Neural progenitor cell (in vitro differentiated cells): ENCODE results near the gene C3orf52. TPM values are rescaled to one million over a fixed set of nuclear protein-coding genes. Genes with fewer than 3 reads are reported as not detected.

Experiments used
- DNase-seq: peaks from one replicate; pipeline ENCODE4 v3.0.0-alpha.2; 2016; ENCODE audit warnings: low spot score
- H2AFZ ChIP-seq: fragments of 200-600 bp; sonication (generic); replicated peaks from 2 replicates; pipeline ENCODE4 v1.6.1; 2016; ENCODE audit warnings: antibody characterized with exemption
- H3F3A ChIP-seq: fragments of 200-600 bp; sonication (generic); 2 replicates; pipeline ENCODE4 v1.6.1; 2016; ENCODE audit warnings: antibody characterized with exemption, low read depth
- H3K27ac ChIP-seq: fragments of 200-600 bp; sonication (generic); 2 replicates; pipeline ENCODE4 v1.5.1; 2016; ENCODE audit warnings: mild to moderate bottlenecking
- H3K27me3 ChIP-seq: fragments of 200-600 bp; sonication (generic); 2 replicates; pipeline ENCODE4 v1.6.1; 2016; ENCODE audit warnings: mild to moderate bottlenecking, moderate library complexity
- H3K36me3 ChIP-seq: fragments of 200-600 bp; sonication (generic); 2 replicates; pipeline ENCODE4 v1.5.1; 2016
- H3K4me1 ChIP-seq: fragments of 200-600 bp; sonication (generic); 2 replicates; pipeline ENCODE4 v1.6.1; 2016; ENCODE audit warnings: mixed run types
- H3K4me2 ChIP-seq: fragments of 200-600 bp; sonication (generic); 2 replicates; pipeline ENCODE4 v1.6.1; 2016
- H3K4me3 ChIP-seq: fragments of 200-600 bp; sonication (generic); 2 replicates; pipeline ENCODE4 v1.5.1; 2016
- H3K79me2 ChIP-seq: fragments of 200-600 bp; sonication (generic); 2 replicates; pipeline ENCODE4 v1.6.1; 2016; ENCODE audit warnings: low read depth
- H3K9ac ChIP-seq: fragments of 200-600 bp; sonication (generic); 2 replicates; pipeline ENCODE4 v1.6.1; 2016
- H3K9me3 ChIP-seq: fragments of 200-600 bp; sonication (generic); 2 replicates; pipeline ENCODE4 v1.5.1; 2016; ENCODE audit warnings: low read depth
- H4K20me1 ChIP-seq: fragments of 200-600 bp; sonication (generic); 2 replicates; pipeline ENCODE4 v1.6.1; 2016; ENCODE audit warnings: low read depth
- H3K27ac Mint-ChIP-seq: 3 replicates; pipeline ENCODE4 v1.8.0; 2021; ENCODE audit warnings: mixed read lengths
- H3K27me3 Mint-ChIP-seq: 2 replicates; pipeline ENCODE4 v1.8.0; 2022; ENCODE audit warnings: low read depth, mild to moderate bottlenecking, inconsistent platforms, moderate library complexity, mixed read lengths; ENCODE audit not compliant: insufficient read depth
- H3K36me3 Mint-ChIP-seq: 3 replicates; pipeline ENCODE4 v1.8.0; 2021; ENCODE audit warnings: mixed read lengths
- H3K4me1 Mint-ChIP-seq: 3 replicates; pipeline ENCODE4 v1.8.0; 2021; ENCODE audit warnings: mixed read lengths
- H3K4me3 Mint-ChIP-seq: 3 replicates; pipeline ENCODE4 v1.8.0; 2021; ENCODE audit warnings: mild to moderate bottlenecking, moderate library complexity, mixed read lengths
- H3K9me3 Mint-ChIP-seq: 3 replicates; pipeline ENCODE4 v1.8.0; 2020; ENCODE audit warnings: mixed read lengths
- EZH2 ChIP-seq: fragments of 200-600 bp; sonication (generic); IDR thresholded peaks from 2 replicates; pipeline ENCODE4 v1.6.1; 2017; ENCODE audit warnings: antibody characterized with exemption, mild to moderate bottlenecking, moderate library complexity
- EZH2phosphoT487 ChIP-seq: fragments of 200-600 bp; sonication (generic); IDR thresholded peaks from 2 replicates; pipeline ENCODE4 v1.6.1; 2017; ENCODE audit warnings: antibody characterized with exemption
- total RNA-seq: library from RNA; depleted of rRNA; stranded (reverse); fragments of >200 nt; gene quantifications from 2 replicates; pipeline ENCODE4 v1.2.3, GENCODE V29; 2015; ENCODE audit warnings: low replicate concordance
- TF ChIP-seq, protein P1 (sequence below): fragments of 200-600 bp; sonication (generic); IDR thresholded peaks from 2 replicates; pipeline ENCODE4 v1.5.1; 2017; ENCODE audit warnings: antibody characterized with exemption, mild to moderate bottlenecking

The C3orf52 gene
- total RNA-seq, 1 donor from 2014 or later = 4.9 TPM

DNA sequence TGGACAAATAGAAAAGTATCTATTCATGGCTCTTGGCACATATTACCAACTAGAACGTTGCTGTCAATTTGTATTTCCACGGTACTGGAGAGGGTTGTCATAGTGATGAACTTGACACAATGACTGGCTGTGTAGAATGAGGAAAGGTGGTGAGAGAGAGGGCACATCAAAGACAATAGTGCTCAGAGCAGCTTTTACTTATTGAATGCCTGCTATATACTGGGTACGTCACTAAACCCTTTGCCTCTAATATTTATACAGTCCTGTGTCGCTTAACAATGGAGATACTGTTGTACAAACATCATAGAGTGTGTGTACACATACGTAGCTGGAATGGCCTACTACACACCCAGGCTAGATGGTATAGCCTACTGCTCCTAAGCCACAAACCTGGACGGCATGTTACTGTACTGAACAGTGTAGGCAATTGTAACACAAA lies 43.3 kb upstream of the C3orf52 start:
- H2AFZ ChIP-seq = no peak overlapping the region
- peaks cover 2% of the 10 kb centered on the region for H3K27me3 Mint-ChIP-seq

DNA sequence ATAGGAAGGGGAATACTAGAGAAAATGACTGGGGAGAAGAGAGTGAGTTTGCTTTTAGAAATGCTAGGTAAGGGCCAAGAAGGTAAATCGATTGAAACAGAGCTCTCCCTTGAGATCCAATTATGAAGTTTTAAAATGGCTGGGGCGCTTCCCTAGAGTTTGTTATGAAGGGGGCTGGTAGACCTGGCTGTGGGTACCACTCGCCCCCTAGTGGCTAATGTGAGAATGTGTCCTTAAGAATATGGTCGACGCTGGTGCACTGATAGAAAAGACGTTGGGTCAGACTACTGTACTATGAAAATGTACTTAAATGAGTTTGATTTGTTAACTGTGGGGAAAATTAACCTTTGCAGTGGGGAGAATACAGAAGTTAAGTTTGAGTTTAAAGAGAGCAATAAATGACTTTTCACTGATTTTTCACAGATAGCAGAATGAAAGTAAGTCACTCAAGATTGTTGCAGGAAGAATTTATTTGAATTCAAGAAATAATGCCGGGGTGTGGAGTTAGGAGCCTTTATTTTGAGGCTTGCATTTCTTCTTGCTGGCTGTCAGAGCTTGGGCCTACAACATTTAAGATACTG lies 42.5 kb upstream of the C3orf52 start:
- no peak overlapping the region for H3K27ac ChIP-seq

More for the DNA sequence above, 43.3 kb upstream of the C3orf52 start:
- Histone ChIP-seq H3F3A (peaks cover 5% of the 10 kb centered on the region), H3K36me3 (no peaks in the 10 kb centered on the region), H3K4me3 (no peak overlapping the region), H3K9me3 (no peaks in the 10 kb centered on the region), H3K27ac (no peak overlapping the region), H3K27me3 (no peaks in the 10 kb centered on the region), H3K4me1 (no peaks in the 10 kb centered on the region), H3K4me2 (no peak overlapping the region), H3K9ac (no peak overlapping the region), H3K79me2 (no peaks in the 10 kb centered on the region), H4K20me1 (no peaks in the 10 kb centered on the region)
- TF ChIP-seq EZH2phosphoT487 (no peak), EZH2 (no peak)
- TF ChIP-seq, protein P1, sequence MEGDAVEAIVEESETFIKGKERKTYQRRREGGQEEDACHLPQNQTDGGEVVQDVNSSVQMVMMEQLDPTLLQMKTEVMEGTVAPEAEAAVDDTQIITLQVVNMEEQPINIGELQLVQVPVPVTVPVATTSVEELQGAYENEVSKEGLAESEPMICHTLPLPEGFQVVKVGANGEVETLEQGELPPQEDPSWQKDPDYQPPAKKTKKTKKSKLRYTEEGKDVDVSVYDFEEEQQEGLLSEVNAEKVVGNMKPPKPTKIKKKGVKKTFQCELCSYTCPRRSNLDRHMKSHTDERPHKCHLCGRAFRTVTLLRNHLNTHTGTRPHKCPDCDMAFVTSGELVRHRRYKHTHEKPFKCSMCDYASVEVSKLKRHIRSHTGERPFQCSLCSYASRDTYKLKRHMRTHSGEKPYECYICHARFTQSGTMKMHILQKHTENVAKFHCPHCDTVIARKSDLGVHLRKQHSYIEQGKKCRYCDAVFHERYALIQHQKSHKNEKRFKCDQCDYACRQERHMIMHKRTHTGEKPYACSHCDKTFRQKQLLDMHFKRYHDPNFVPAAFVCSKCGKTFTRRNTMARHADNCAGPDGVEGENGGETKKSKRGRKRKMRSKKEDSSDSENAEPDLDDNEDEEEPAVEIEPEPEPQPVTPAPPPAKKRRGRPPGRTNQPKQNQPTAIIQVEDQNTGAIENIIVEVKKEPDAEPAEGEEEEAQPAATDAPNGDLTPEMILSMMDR = no peak
- H3K36me3 Mint-ChIP-seq = no peaks in the 10 kb centered on the region
- DNase-seq = no peak
- no peaks in the 10 kb centered on the region for H3K9me3 Mint-ChIP-seq
- H3K4me1 Mint-ChIP-seq = peaks cover 42% of the 10 kb centered on the region
- no peak overlapping the region for H3K27ac Mint-ChIP-seq
- no peak overlapping the region for H3K4me3 Mint-ChIP-seq

DNA sequence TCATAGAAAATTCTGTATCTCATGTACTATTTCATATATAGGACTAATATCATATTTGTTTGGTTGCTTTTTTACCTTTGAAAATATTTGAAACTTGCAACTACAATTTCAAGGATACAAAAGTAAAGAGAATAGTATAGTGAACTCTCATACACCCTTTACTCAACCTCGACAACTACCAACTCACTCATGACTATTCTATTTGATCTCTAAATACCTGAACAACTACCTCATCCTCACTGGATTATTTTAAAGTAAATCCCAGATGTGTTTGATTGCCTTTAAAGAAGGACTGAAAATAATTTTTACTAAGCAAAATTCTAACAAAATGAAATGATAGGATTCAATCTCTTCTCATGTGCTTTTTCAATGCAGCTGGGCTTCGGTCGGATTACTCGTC lies 39.6 kb upstream of the C3orf52 start:
- H3K27ac Mint-ChIP-seq = no peak overlapping the region
- no peak overlapping the region for H3K4me3 Mint-ChIP-seq
- peaks cover 23% of the 10 kb centered on the region for H3F3A ChIP-seq
- no peak overlapping the region for H2AFZ ChIP-seq
- peaks cover 16% of the 10 kb centered on the region for H3K4me1 ChIP-seq
- no peak for TF ChIP-seq EZH2phosphoT487
- TF ChIP-seq, protein P1 = no peak
- no peak for TF ChIP-seq EZH2
- H3K4me1 Mint-ChIP-seq = peaks cover 7% of the 10 kb centered on the region
- no peaks in the 10 kb centered on the region for H3K9me3 ChIP-seq
- H4K20me1 ChIP-seq = no peaks in the 10 kb centered on the region
- H3K9me3 Mint-ChIP-seq = no peaks in the 10 kb centered on the region
- no peaks in the 10 kb centered on the region for H3K79me2 ChIP-seq
- H3K36me3 ChIP-seq = no peaks in the 10 kb centered on the region
- H3K4me3 ChIP-seq = no peak overlapping the region
- no peak overlapping the region for H3K9ac ChIP-seq
- peaks cover 2% of the 10 kb centered on the region for H3K27me3 Mint-ChIP-seq
- H3K27ac ChIP-seq = no peak overlapping the region
- no peaks in the 10 kb centered on the region for H3K27me3 ChIP-seq
- H3K4me2 ChIP-seq = no peak overlapping the region
- no peak for DNase-seq
- no peaks in the 10 kb centered on the region for H3K36me3 Mint-ChIP-seq

More for the DNA sequence above, 42.5 kb upstream of the C3orf52 start:
- no peaks in the 10 kb centered on the region for H3K36me3 ChIP-seq
- Mint-ChIP-seq H3K4me3 (no peak overlapping the region), H3K27ac (no peak overlapping the region), H3K27me3 (peaks cover 2% of the 10 kb centered on the region), H3K9me3 (no peaks in the 10 kb centered on the region), H3K4me1 (peaks cover 35% of the 10 kb centered on the region), H3K36me3 (no peaks in the 10 kb centered on the region)
- H3K4me1 ChIP-seq = peaks cover 6% of the 10 kb centered on the region
- H4K20me1 ChIP-seq = no peaks in the 10 kb centered on the region
- no peaks in the 10 kb centered on the region for H3K9me3 ChIP-seq
- TF ChIP-seq EZH2 (no peak), EZH2phosphoT487 (no peak)
- TF ChIP-seq, protein P1 = peak; percentile 94
- H3K9ac ChIP-seq = no peak overlapping the region
- H3K4me2 ChIP-seq = no peak overlapping the region
- no peaks in the 10 kb centered on the region for H3K27me3 ChIP-seq
- DNase-seq = peak; percentile 72
- H3K79me2 ChIP-seq = no peaks in the 10 kb centered on the region
- H3K4me3 ChIP-seq = no peak overlapping the region
- H2AFZ ChIP-seq = peak overlapping the region; percentile 53
- H3F3A ChIP-seq = peaks cover 12% of the 10 kb centered on the region
